HepG2 (cell line): ENCODE results near the gene MXRA8. TPM values are rescaled to one million over a fixed set of nuclear protein-coding genes. Genes with fewer than 3 reads are reported as not detected.
A peak's percentile ranks its signal among the peaks of the same experiment; 100 is the strongest.

Source experiments
- DMAP1 ChIP-seq: IDR thresholded peaks from 2 replicates; pipeline ENCODE4 v1.6.1; 2016
- DR1 ChIP-seq: sonication (generic); formaldehyde crosslinking; IDR thresholded peaks from 2 replicates; pipeline ENCODE4 v1.8.0; 2021; ENCODE audit warnings: mild to moderate bottlenecking, missing genetic modification reagents, inconsistent platforms
- GABPA ChIP-seq, 2 experiments: IDR thresholded peaks; 2 replicates each; pipeline ENCODE4 v1.6.1; 2011 to 2016; ENCODE audit warnings: low read depth in 2 of 2, low read length in 1 of 2, missing biosample characterization in 1 of 2, missing genetic modification characterization in 1 of 2
- GABPB1 ChIP-seq: IDR thresholded peaks from 2 replicates; pipeline ENCODE4 v1.6.1; 2016; ENCODE audit warnings: mild to moderate bottlenecking, missing genetic modification reagents, moderate library complexity, missing compliant biosample characterization
- GPN1 ChIP-seq: sonication (generic); formaldehyde crosslinking; IDR thresholded peaks from 2 replicates; pipeline ENCODE4 v1.5.1; 2020; ENCODE audit warnings: missing genetic modification reagents, borderline replicate concordance
- IRX3 ChIP-seq: sonication (generic); formaldehyde crosslinking; IDR thresholded peaks from 2 replicates; pipeline ENCODE4 v1.8.1; 2023; ENCODE audit warnings: mild to moderate bottlenecking, low read depth, missing genetic modification reagents, borderline replicate concordance
- KMT2A ChIP-seq: sonication (generic); formaldehyde crosslinking; IDR thresholded peaks from 2 replicates; pipeline ENCODE4 v1.4.0; 2020; ENCODE audit warnings: missing genetic modification reagents
- NFRKB ChIP-seq: fragments of 450-650 bp; IDR thresholded peaks from 2 replicates; pipeline ENCODE4 v1.6.1; 2017
- TCF7L2 ChIP-seq: IDR thresholded peaks from 2 replicates; pipeline ENCODE4 v1.6.1; 2011; ENCODE audit warnings: mild to moderate bottlenecking, low read depth, low read length, moderate library complexity
- XBP1 ChIP-seq: sonication (generic); formaldehyde crosslinking; IDR thresholded peaks from 2 replicates; pipeline ENCODE4 v1.5.0; 2020; ENCODE audit warnings: missing genetic modification reagents
- ZNF343 ChIP-seq: sonication (generic); formaldehyde crosslinking; IDR thresholded peaks from 2 replicates; pipeline ENCODE4 v1.4.0; 2020; ENCODE audit warnings: mild to moderate bottlenecking, missing genetic modification reagents
- ZNF660 ChIP-seq: sonication (generic); formaldehyde crosslinking; IDR thresholded peaks from 2 replicates; pipeline ENCODE4 v1.5.1; 2020; ENCODE audit warnings: mild to moderate bottlenecking, low read depth, missing genetic modification reagents, borderline replicate concordance
- polyA plus RNA-seq, 8 experiments: library from polyadenylated mRNA; depleted of rRNA in 3 of 8; stranded (reverse) in 7 of 8; unstranded in 1 of 8; fragments of >200 nt; fragmentation: Illumina TruSeq in 4 of 8; extraction: Trizol in 4 of 8; gene quantifications; 2 replicates each; pipeline versions ENCODE4 v1.2.1 to v1.2.3, GENCODE V29; 2011 to 2016; ENCODE audit warnings: low read depth in 4 of 8, missing spikeins in 1 of 8, mixed read lengths in 1 of 8; ENCODE audit not compliant: insufficient read depth in 1 of 8
- total RNA-seq, 5 experiments: library from RNA; depleted of rRNA; stranded (reverse); fragments of >200 nt; fragmentation: Illumina TruSeq; extraction: Trizol; gene quantifications; 2 replicates each; pipeline ENCODE4 v1.2.3, GENCODE V29; 2016; ENCODE audit warnings: low read depth in 1 of 5
- TF ChIP-seq, protein P1 (sequence below): sonication (generic); formaldehyde crosslinking; IDR thresholded peaks from 2 replicates; pipeline ENCODE4 v1.4.0; 2020; ENCODE audit warnings: missing genetic modification reagents; ENCODE audit errors: not compliant biosample characterization
- TF ChIP-seq, protein P2 (sequence below), 2 experiments: IDR thresholded peaks; 2 replicates each; pipeline ENCODE4 v1.6.1; 2011 to 2012; ENCODE audit warnings: low read length in 2 of 2, borderline replicate concordance in 1 of 2, low read depth in 1 of 2, mild to moderate bottlenecking in 1 of 2, moderate library complexity in 1 of 2
- TF ChIP-seq, protein P3 (sequence below): sonication (generic); formaldehyde crosslinking; IDR thresholded peaks from 2 replicates; pipeline ENCODE4 v1.5.1; 2020; ENCODE audit warnings: missing genetic modification reagents, mild to moderate bottlenecking, borderline replicate concordance
- TF ChIP-seq, protein P4 (sequence below): IDR thresholded peaks from 2 replicates; pipeline ENCODE4 v1.6.1; 2016; ENCODE audit warnings: mild to moderate bottlenecking
- TF ChIP-seq, protein P5 (sequence below), 2 experiments: sonication (generic) in 1 of 2; formaldehyde crosslinking in 1 of 2; IDR thresholded peaks; 2 replicates each; pipeline versions ENCODE4 v1.4.0 to v1.6.1; 2018 to 2020; ENCODE audit warnings: missing genetic modification reagents in 2 of 2, borderline replicate concordance in 1 of 2, low read depth in 1 of 2, mild to moderate bottlenecking in 1 of 2, missing biosample characterization in 1 of 2
- TF ChIP-seq, protein P6 (sequence below): sonication (generic); formaldehyde crosslinking; IDR thresholded peaks from 2 replicates; pipeline ENCODE4 v1.8.1; 2023; ENCODE audit warnings: mild to moderate bottlenecking, missing genetic modification reagents, borderline replicate concordance

MXRA8 gene
- total and polyA plus RNA-seq, 2 of the 13 experiments (the other 11 are each of a cell fraction or from before 2014, with no cell fraction given), result 19.8 to 44.8 TPM

DNA sequence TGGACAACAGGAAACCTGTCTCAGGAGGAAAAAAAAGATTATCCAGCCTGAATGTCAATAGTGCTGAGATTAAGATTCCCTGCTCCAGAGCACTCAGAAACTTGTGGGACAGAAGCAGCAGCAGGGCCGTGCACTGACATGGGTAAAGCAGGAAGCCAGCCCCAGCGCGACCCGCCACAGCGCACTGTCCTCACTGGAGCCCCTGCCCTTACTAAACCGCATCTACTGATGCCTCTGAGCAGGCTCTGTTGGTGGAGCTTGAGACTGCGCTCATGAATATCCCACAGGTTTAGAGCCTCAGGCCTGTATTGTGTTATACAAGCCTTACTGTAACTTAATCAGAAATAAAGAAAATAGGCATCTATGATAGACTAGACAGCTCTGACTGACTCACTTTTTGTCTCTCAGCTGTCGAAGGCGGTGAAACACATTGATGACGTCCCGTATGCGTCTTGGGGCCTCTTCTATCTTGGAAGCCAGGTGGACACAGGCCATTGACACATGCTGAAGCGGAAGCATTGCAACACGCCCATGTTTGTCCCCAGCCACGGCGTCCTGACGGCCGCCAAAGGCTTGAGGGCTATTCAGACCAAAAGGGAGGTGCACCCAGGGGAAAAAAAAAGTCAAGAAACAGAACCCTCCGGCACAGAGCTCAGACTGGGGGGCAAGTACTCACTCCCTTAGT, 39.6 kb upstream of the MXRA8 start (continued):
- TF ChIP-seq, protein P1, sequence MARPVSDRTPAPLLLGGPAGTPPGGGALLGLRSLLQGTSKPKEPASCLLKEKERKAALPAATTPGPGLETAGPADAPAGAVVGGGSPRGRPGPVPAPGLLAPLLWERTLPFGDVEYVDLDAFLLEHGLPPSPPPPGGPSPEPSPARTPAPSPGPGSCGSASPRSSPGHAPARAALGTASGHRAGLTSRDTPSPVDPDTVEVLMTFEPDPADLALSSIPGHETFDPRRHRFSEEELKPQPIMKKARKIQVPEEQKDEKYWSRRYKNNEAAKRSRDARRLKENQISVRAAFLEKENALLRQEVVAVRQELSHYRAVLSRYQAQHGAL, result no peak
- TF ChIP-seq GPN1 (no peak), XBP1 (CRISPR knock-in tag) (no peak), NFRKB (no peak), GABPB1 (CRISPR knock-in tag) (peak; percentile 45), IRX3 (CRISPR knock-in tag) (no peak), ZNF660 (no peak), GABPA (IDR thresholded peaks at IDR 0.05; ENCODE audit: low read depth, low read length) (no peak), GABPA (CRISPR knock-in tag; IDR thresholded peaks at IDR 0.05; ENCODE audit: low read depth) (peak; percentile 27), DR1 (CRISPR knock-in tag) (no peak), DMAP1 (CRISPR knock-in tag) (peak; percentile 38; the same call in 1 of the 2 replicates), ZNF343 (no peak), TCF7L2 (no peak), KMT2A (CRISPR knock-in tag) (no peak)
- TF ChIP-seq, protein P2, sequence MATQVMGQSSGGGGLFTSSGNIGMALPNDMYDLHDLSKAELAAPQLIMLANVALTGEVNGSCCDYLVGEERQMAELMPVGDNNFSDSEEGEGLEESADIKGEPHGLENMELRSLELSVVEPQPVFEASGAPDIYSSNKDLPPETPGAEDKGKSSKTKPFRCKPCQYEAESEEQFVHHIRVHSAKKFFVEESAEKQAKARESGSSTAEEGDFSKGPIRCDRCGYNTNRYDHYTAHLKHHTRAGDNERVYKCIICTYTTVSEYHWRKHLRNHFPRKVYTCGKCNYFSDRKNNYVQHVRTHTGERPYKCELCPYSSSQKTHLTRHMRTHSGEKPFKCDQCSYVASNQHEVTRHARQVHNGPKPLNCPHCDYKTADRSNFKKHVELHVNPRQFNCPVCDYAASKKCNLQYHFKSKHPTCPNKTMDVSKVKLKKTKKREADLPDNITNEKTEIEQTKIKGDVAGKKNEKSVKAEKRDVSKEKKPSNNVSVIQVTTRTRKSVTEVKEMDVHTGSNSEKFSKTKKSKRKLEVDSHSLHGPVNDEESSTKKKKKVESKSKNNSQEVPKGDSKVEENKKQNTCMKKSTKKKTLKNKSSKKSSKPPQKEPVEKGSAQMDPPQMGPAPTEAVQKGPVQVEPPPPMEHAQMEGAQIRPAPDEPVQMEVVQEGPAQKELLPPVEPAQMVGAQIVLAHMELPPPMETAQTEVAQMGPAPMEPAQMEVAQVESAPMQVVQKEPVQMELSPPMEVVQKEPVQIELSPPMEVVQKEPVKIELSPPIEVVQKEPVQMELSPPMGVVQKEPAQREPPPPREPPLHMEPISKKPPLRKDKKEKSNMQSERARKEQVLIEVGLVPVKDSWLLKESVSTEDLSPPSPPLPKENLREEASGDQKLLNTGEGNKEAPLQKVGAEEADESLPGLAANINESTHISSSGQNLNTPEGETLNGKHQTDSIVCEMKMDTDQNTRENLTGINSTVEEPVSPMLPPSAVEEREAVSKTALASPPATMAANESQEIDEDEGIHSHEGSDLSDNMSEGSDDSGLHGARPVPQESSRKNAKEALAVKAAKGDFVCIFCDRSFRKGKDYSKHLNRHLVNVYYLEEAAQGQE (IDR thresholded peaks at IDR 0.05; ENCODE audit: borderline replicate concordance in 1 of 2, low read depth in 1 of 2, low read length in 2 of 2), result no peak
- TF ChIP-seq, protein P3, sequence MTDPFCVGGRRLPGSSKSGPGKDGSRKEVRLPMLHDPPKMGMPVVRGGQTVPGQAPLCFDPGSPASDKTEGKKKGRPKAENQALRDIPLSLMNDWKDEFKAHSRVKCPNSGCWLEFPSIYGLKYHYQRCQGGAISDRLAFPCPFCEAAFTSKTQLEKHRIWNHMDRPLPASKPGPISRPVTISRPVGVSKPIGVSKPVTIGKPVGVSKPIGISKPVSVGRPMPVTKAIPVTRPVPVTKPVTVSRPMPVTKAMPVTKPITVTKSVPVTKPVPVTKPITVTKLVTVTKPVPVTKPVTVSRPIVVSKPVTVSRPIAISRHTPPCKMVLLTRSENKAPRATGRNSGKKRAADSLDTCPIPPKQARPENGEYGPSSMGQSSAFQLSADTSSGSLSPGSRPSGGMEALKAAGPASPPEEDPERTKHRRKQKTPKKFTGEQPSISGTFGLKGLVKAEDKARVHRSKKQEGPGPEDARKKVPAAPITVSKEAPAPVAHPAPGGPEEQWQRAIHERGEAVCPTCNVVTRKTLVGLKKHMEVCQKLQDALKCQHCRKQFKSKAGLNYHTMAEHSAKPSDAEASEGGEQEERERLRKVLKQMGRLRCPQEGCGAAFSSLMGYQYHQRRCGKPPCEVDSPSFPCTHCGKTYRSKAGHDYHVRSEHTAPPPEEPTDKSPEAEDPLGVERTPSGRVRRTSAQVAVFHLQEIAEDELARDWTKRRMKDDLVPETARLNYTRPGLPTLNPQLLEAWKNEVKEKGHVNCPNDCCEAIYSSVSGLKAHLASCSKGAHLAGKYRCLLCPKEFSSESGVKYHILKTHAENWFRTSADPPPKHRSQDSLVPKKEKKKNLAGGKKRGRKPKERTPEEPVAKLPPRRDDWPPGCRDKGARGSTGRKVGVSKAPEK (CRISPR knock-in tag), result no peak
- TF ChIP-seq, protein P4, sequence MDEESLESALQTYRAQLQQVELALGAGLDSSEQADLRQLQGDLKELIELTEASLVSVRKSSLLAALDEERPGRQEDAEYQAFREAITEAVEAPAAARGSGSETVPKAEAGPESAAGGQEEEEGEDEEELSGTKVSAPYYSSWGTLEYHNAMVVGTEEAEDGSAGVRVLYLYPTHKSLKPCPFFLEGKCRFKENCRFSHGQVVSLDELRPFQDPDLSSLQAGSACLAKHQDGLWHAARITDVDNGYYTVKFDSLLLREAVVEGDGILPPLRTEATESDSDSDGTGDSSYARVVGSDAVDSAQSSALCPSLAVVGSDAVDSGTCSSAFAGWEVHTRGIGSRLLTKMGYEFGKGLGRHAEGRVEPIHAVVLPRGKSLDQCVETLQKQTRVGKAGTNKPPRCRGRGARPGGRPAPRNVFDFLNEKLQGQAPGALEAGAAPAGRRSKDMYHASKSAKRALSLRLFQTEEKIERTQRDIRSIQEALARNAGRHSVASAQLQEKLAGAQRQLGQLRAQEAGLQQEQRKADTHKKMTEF, result no peak
- TF ChIP-seq, protein P5, sequence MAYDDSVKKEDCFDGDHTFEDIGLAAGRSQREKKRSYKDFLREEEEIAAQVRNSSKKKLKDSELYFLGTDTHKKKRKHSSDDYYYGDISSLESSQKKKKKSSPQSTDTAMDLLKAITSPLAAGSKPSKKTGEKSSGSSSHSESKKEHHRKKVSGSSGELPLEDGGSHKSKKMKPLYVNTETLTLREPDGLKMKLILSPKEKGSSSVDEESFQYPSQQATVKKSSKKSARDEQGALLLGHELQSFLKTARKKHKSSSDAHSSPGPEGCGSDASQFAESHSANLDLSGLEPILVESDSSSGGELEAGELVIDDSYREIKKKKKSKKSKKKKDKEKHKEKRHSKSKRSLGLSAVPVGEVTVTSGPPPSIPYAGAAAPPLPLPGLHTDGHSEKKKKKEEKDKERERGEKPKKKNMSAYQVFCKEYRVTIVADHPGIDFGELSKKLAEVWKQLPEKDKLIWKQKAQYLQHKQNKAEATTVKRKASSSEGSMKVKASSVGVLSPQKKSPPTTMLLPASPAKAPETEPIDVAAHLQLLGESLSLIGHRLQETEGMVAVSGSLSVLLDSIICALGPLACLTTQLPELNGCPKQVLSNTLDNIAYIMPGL (CRISPR knock-in tag; IDR thresholded peaks at IDR 0.05; ENCODE audit: borderline replicate concordance in 1 of 2, low read depth in 1 of 2), result peak in 1 of 2 experiments; percentile 22; a peak in 1 of 4 replicates
- TF ChIP-seq, protein P6, sequence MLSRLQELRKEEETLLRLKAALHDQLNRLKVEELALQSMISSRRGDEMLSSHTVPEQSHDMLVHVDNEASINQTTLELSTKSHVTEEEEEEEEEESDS (CRISPR knock-in tag), result no peak
